Amniotic epithelial cell (primary cell): Measurements from ENCODE around the gene AGRN.
A peak's percentile ranks its signal among the peaks of the same experiment; 100 is the strongest.
"Not testable (repeated sequence)": the region's sequence is repeated elsewhere in the genome, so short reads cannot be mapped to it uniquely, and the experiment has no call there.

Experiments
- DNase-seq: peaks from one replicate; pipeline ENCODE4 v3.0.0-alpha.2; 2010; ENCODE audit warnings: low read depth

Gene AGRN

GRCh38 chr1:1020000-1020404 is at the start of gene AGRN:
Gene AGRN, plus strand, starts transcription at chr1:1020120. Its CDS starts 53 bp downstream, at chr1:1020173.
- DNase-seq: no peak

GRCh38 chr1:970242-970972 is 49.5 kb upstream of the AGRN start:
- no peak for DNase-seq

GRCh38 chr1:970973-971730 is 48.8 kb upstream of the AGRN start:
- DNase-seq: no peak

- DNase-seq: no peak
Measured at GRCh38 chr1:971751-972506, 48.0 kb upstream of the AGRN start.

- no peak for DNase-seq
Measured at GRCh38 chr1:972726-973458, 47.0 kb upstream of the AGRN start.

- DNase-seq: no peak
Measured at GRCh38 chr1:973459-974292, 46.2 kb upstream of the AGRN start.

- no peak for DNase-seq
Measured at GRCh38 chr1:974293-974640, 45.7 kb upstream of the AGRN start.

- DNase-seq: no peak
Measured at GRCh38 chr1:974687-975328, 45.1 kb upstream of the AGRN start.

GRCh38 chr1:975365-975764 is 44.6 kb upstream of the AGRN start:
- no peak for DNase-seq

- DNase-seq: peak; percentile 50
Measured at GRCh38 chr1:975896-976683, 43.8 kb upstream of the AGRN start.

GRCh38 chr1:976791-977190 is 43.1 kb upstream of the AGRN start:
- not testable (repeated sequence) for DNase-seq

GRCh38 chr1:978069-978834 is 41.7 kb upstream of the AGRN start:
- DNase-seq: no peak

- DNase-seq: no peak
Measured at GRCh38 chr1:978835-979743, 40.8 kb upstream of the AGRN start.

- no peak for DNase-seq
Measured at GRCh38 chr1:979744-980072, 40.2 kb upstream of the AGRN start.

GRCh38 chr1:980137-980571 is 39.8 kb upstream of the AGRN start:
- DNase-seq: no peak

GRCh38 chr1:980602-981395 is 39.1 kb upstream of the AGRN start:
- no peak for DNase-seq

- DNase-seq: no peak
Measured at GRCh38 chr1:981491-981954, 38.4 kb upstream of the AGRN start.
